Stimulated activated CD4-positive, alpha-beta T cell treated with anti-CD3 and anti-CD28 coated beads, Interleukin-15, amount 100 ng/mL, for 24 hours (primary cell): Measurements from ENCODE around the gene TRIM14.
"Not testable (repeated sequence)": the region's sequence is repeated elsewhere in the genome, so short reads cannot be mapped to it uniquely, and the experiment has no call there.

Experiments used
- DNase-seq: peaks from one replicate; pipeline ENCODE4 v3.0.0-alpha.2; 2020

The TRIM14 gene

GRCh38 chr9:98043915-98044314 is 75.1 kb downstream of the TRIM14 start:
- no peak for DNase-seq

GRCh38 chr9:98040212-98040611 is 78.8 kb downstream of the TRIM14 start:
- DNase-seq = no peak

GRCh38 chr9:98039607-98040017 is 79.4 kb downstream of the TRIM14 start:
- DNase-seq = no peak

- no peak for DNase-seq
Observed at GRCh38 chr9:98038958-98039357, 80.1 kb downstream of the TRIM14 start.

GRCh38 chr9:98037357-98037756 is 81.7 kb downstream of the TRIM14 start:
- no peak for DNase-seq

- DNase-seq = peak; percentile 94
Observed at GRCh38 chr9:98034593-98035546, 84.2 kb downstream of the TRIM14 start.

GRCh38 chr9:98031935-98032334 is 87.1 kb downstream of the TRIM14 start:
- no peak for DNase-seq

GRCh38 chr9:98031169-98031568 is 87.9 kb downstream of the TRIM14 start:
- no peak for DNase-seq

GRCh38 chr9:98024702-98025101 is 94.3 kb downstream of the TRIM14 start:
- no peak for DNase-seq

GRCh38 chr9:98022447-98022846 is 96.6 kb downstream of the TRIM14 start:
- no peak for DNase-seq

GRCh38 chr9:98021306-98022040 is 97.5 kb downstream of the TRIM14 start:
- no peak for DNase-seq

- DNase-seq = no peak
Observed at GRCh38 chr9:98020476-98021145, 98.4 kb downstream of the TRIM14 start.

GRCh38 chr9:98019869-98020268 is 99.2 kb downstream of the TRIM14 start:
- DNase-seq = not testable (repeated sequence)
